K562 (cell line): ENCODE results near the gene ABHD16A. TPM values are rescaled to one million over a fixed set of nuclear protein-coding genes. Genes with fewer than 3 reads are reported as not detected.
A peak's percentile ranks its signal among the peaks of the same experiment; 100 is the strongest.

ENCODE experiments used
- ARNT ChIP-seq, 2 experiments: fragments of 450-650 bp; IDR thresholded peaks; 2 replicates each; pipeline ENCODE4 v1.6.1; 2016; ENCODE audit warnings: mild to moderate bottlenecking in 1 of 2
- FOXA1 ChIP-seq: fragments of 450-650 bp; IDR thresholded peaks from 2 replicates; pipeline ENCODE4 v1.6.1; 2016; ENCODE audit warnings: mild to moderate bottlenecking, borderline replicate concordance
- MXI1 ChIP-seq: IDR thresholded peaks from 2 replicates; pipeline ENCODE4 v1.6.1; 2011; ENCODE audit warnings: low read depth, mild to moderate bottlenecking, improper control_type of control experiment, low read length
- RBBP5 ChIP-seq: fragments of 200-600 bp; sonication (generic); IDR thresholded peaks from 2 replicates; pipeline ENCODE4 v1.6.1; 2012; ENCODE audit warnings: borderline replicate concordance, mild to moderate bottlenecking, low read length, control low read depth, inconsistent platforms; ENCODE audit not compliant: insufficient read depth, poor library complexity, severe bottlenecking
- RFX5 ChIP-seq: IDR thresholded peaks from 2 replicates; pipeline ENCODE4 v1.6.1; 2011; ENCODE audit warnings: low read depth, mild to moderate bottlenecking, improper control_type of control experiment, low read length
- SLC30A9 ChIP-seq: fragments of 250-450 bp; sonication (Bioruptor Pico); IDR thresholded peaks from 2 replicates; pipeline ENCODE4 v1.8.0; 2022; ENCODE audit warnings: mild to moderate bottlenecking, moderate library complexity
- STAT5B ChIP-seq: fragments of 250-450 bp; sonication (Bioruptor Pico); IDR thresholded peaks from 2 replicates; pipeline ENCODE4 v1.8.0; 2021; ENCODE audit warnings: mild to moderate bottlenecking, inconsistent platforms
- TEAD2 ChIP-seq: fragments of 450-650 bp; IDR thresholded peaks from 2 replicates; pipeline ENCODE4 v1.6.1; 2016; ENCODE audit warnings: missing genetic modification characterization, control low read depth, missing compliant biosample characterization
- ZC3H11A ChIP-seq: IDR thresholded peaks from 2 replicates; pipeline ENCODE4 v1.6.1; 2012; ENCODE audit warnings: low read depth, low read length, improper control_type of control experiment
- ZNF592 ChIP-seq: fragments of 450-650 bp; IDR thresholded peaks from 2 replicates; pipeline ENCODE4 v1.6.1; 2017; ENCODE audit warnings: antibody characterized with exemption, mild to moderate bottlenecking
- ZNF696 ChIP-seq: fragments of 250-450 bp; sonication (Bioruptor Pico); conservative IDR thresholded peaks from 2 replicates; pipeline ENCODE4 v1.4.0; 2020; ENCODE audit warnings: mild to moderate bottlenecking, moderate library complexity
- ZNF780A ChIP-seq: fragments of 250-450 bp; sonication (Bioruptor Pico); IDR thresholded peaks from 2 replicates; pipeline ENCODE4 v1.5.0; 2021; ENCODE audit warnings: mild to moderate bottlenecking
- polyA plus RNA-seq, 8 experiments: library from polyadenylated mRNA; depleted of rRNA in 4 of 8; stranded (reverse) in 5 of 8; unstranded in 3 of 8; fragments of >200 nt; fragmentation: Nextera tagmentation in 2 of 8; fragmentation: Illumina TruSeq in 1 of 8; extraction: Ambion mirVana in 2 of 8; extraction: Trizol in 1 of 8; gene quantifications; 2 replicates each; pipeline versions ENCODE4 v1.2.1 to v1.2.3, GENCODE V29; 2011 to 2014; ENCODE audit warnings: inconsistent platforms in 1 of 8, missing spikeins in 1 of 8
- total RNA-seq, 7 experiments: library from RNA; depleted of rRNA in 6 of 7; stranded (reverse); fragments of >200 nt in 6 of 7; fragmentation: Illumina TruSeq in 2 of 7; extraction: Trizol in 2 of 7; gene quantifications; 2 replicates each; pipeline versions ENCODE4 v1.2.1 to v1.2.3, GENCODE V29; 2011 to 2021; ENCODE audit warnings: low replicate concordance in 1 of 7
- TF ChIP-seq, protein P1 (sequence below), 2 experiments: IDR thresholded peaks; 2 replicates each; pipeline ENCODE4 v1.6.1; 2012; ENCODE audit warnings: improper control_type of control experiment in 2 of 2, low read depth in 2 of 2, low read length in 2 of 2, borderline replicate concordance in 1 of 2
- TF ChIP-seq, protein P2 (sequence below): fragments of 450-650 bp; formaldehyde crosslinking; IDR thresholded peaks from 2 replicates; pipeline ENCODE4 v1.4.0; 2020; ENCODE audit warnings: mild to moderate bottlenecking, moderate library complexity
- TF ChIP-seq, protein P3 (sequence below): sonication (generic); formaldehyde crosslinking; IDR thresholded peaks from 2 replicates; pipeline ENCODE4 v1.8.0; 2023; ENCODE audit warnings: mild to moderate bottlenecking, missing genetic modification reagents
- TF ChIP-seq, protein P4 (sequence below), 2 experiments: fragments of 250-450 bp in 1 of 2; fragments of 450-650 bp in 1 of 2; sonication (Bioruptor Pico) in 1 of 2; IDR thresholded peaks; 2 replicates each; pipeline versions ENCODE4 v1.6.1 to v1.8.0; 2016 to 2021; ENCODE audit warnings: mild to moderate bottlenecking in 2 of 2, moderate library complexity in 2 of 2, missing compliant biosample characterization in 1 of 2, missing genetic modification characterization in 1 of 2

The ABHD16A gene
- total and polyA plus RNA-seq, 9 of the 15 experiments (the other 6 are each of a cell fraction or from before 2014, with no cell fraction given), result 25.8 to 120 (median 81.6) TPM

DNA sequence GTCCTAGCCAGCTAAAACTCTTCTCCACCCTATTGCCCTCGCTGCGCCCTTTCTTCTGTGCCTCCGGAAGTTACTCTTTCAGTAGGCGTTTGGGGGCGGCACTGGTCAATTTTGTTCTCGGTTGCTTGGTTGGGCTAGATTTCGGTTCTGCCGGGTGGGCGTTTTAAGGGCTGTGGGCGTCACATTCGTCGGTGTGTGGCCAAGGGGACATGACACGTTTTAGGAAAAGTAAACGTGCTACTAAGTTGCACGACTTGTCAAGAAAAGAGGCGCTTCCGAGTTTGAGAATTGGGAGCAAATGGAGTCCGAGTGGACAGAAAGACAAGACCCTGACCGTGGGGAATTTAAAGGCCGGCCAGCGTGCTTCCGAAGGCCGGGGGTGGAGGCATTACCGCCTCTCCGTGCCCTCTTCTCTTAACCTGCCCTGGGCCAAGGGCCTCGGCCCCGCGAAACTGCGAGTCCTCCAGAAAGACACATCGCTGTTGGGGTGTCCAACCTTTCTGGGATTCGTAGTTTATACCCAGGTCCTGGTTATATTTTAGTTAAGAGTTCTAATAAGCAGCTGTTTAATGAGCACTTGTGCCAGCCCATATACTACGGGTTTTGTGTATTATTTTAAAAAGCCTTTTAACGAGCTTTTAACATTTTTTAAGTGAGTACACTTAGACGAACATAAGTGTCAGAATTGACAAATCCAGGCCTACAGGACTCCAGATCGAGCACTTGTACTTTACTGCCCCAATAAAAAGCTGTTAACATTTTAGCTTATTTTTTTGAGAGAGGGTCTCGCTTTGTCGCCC is 50.0 kb downstream of the ABHD16A start (continued):
- TF ChIP-seq, protein P1, sequence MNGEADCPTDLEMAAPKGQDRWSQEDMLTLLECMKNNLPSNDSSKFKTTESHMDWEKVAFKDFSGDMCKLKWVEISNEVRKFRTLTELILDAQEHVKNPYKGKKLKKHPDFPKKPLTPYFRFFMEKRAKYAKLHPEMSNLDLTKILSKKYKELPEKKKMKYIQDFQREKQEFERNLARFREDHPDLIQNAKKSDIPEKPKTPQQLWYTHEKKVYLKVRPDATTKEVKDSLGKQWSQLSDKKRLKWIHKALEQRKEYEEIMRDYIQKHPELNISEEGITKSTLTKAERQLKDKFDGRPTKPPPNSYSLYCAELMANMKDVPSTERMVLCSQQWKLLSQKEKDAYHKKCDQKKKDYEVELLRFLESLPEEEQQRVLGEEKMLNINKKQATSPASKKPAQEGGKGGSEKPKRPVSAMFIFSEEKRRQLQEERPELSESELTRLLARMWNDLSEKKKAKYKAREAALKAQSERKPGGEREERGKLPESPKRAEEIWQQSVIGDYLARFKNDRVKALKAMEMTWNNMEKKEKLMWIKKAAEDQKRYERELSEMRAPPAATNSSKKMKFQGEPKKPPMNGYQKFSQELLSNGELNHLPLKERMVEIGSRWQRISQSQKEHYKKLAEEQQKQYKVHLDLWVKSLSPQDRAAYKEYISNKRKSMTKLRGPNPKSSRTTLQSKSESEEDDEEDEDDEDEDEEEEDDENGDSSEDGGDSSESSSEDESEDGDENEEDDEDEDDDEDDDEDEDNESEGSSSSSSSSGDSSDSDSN (IDR thresholded peaks at IDR 0.05; ENCODE audit: borderline replicate concordance in 1 of 2, low read depth in 2 of 2, low read length in 2 of 2), result no peak; a peak in 2 of 4 replicates
- TF ChIP-seq STAT5B (CRISPR knock-in tag) (no peak), ZNF780A (CRISPR knock-in tag) (peak; percentile 44), ZC3H11A (no peak), ZNF592 (no peak), MXI1 (peak; percentile 19; the same call in 1 of the 2 replicates), TEAD2 (no peak), FOXA1 (no peak), RFX5 (no peak), SLC30A9 (CRISPR knock-in tag) (no peak), ARNT (IDR thresholded peaks at IDR 0.05) (peak; percentile 95 to 97), RBBP5 (no peak), ZNF696 (no peak)
- TF ChIP-seq, protein P2, sequence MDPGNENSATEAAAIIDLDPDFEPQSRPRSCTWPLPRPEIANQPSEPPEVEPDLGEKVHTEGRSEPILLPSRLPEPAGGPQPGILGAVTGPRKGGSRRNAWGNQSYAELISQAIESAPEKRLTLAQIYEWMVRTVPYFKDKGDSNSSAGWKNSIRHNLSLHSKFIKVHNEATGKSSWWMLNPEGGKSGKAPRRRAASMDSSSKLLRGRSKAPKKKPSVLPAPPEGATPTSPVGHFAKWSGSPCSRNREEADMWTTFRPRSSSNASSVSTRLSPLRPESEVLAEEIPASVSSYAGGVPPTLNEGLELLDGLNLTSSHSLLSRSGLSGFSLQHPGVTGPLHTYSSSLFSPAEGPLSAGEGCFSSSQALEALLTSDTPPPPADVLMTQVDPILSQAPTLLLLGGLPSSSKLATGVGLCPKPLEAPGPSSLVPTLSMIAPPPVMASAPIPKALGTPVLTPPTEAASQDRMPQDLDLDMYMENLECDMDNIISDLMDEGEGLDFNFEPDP (CRISPR knock-in tag), result peak; percentile 47; the same call in 1 of the 2 replicates
- TF ChIP-seq, protein P3, sequence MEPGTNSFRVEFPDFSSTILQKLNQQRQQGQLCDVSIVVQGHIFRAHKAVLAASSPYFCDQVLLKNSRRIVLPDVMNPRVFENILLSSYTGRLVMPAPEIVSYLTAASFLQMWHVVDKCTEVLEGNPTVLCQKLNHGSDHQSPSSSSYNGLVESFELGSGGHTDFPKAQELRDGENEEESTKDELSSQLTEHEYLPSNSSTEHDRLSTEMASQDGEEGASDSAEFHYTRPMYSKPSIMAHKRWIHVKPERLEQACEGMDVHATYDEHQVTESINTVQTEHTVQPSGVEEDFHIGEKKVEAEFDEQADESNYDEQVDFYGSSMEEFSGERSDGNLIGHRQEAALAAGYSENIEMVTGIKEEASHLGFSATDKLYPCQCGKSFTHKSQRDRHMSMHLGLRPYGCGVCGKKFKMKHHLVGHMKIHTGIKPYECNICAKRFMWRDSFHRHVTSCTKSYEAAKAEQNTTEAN (CRISPR knock-in tag), result no peak; the same call in 1 of the 2 replicates
- TF ChIP-seq, protein P4, sequence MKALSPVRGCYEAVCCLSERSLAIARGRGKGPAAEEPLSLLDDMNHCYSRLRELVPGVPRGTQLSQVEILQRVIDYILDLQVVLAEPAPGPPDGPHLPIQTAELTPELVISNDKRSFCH (CRISPR knock-in tag; IDR thresholded peaks at IDR 0.05), result no peak
- TF ChIP-seq, protein P4 (tag; IDR thresholded peaks at IDR 0.05), result 0 out of 2 replicates have a peak, but pooled peaks have one; percentile 26
